ENCODE data around the gene CPLX4. TPM values are rescaled to one million over a fixed set of nuclear protein-coding genes. Genes with fewer than 3 reads are reported as not detected.
"Not testable (repeated sequence)": the region's sequence is repeated elsewhere in the genome, so short reads cannot be mapped to it uniquely, and the experiment has no call there.

Gene CPLX4
- total RNA-seq, 2 donors from 2014 or later = not detected

- intact Hi-C loops (cut with DNase I) = no loop called here
- no peak for DNase-seq (ENCODE audit: low spot score)
Measured at GRCh38 chr18:59272891-59273758, 45.3 kb downstream of the CPLX4 start, which contains the start of gene RAX. TSS of gene RAX (minus strand) at chr18:59273454. CDS start at chr18:59273206, 248 bp downstream.

- intact Hi-C loops (cut with DNase I) = no loop called here
- no peak for DNase-seq (ENCODE audit: low spot score)
Measured at GRCh38 chr18:59272221-59272888, 46.1 kb downstream of the CPLX4 start.

GRCh38 chr18:59271606-59272220 lies 46.7 kb downstream of the CPLX4 start:
- intact Hi-C loops (cut with DNase I) = no loop called here
- DNase-seq (ENCODE audit: low spot score) = no peak

GRCh38 chr18:59270689-59271257 lies 47.7 kb downstream of the CPLX4 start:
- no peak for DNase-seq (ENCODE audit: low spot score)
- intact Hi-C loops (cut with DNase I) = no loop called here

- intact Hi-C loops (cut with DNase I) = no loop called here
- DNase-seq (ENCODE audit: low spot score) = no peak
Measured at GRCh38 chr18:59269563-59270119, 48.8 kb downstream of the CPLX4 start.

- peak; percentile 80 for DNase-seq (ENCODE audit: low spot score)
- intact Hi-C loops (cut with DNase I) = no loop called here
Measured at GRCh38 chr18:59268721-59269562, 49.5 kb downstream of the CPLX4 start.

GRCh38 chr18:59268127-59268720 lies 50.2 kb downstream of the CPLX4 start:
- intact Hi-C loops (cut with DNase I) = no loop called here
- no peak for DNase-seq (ENCODE audit: low spot score)

GRCh38 chr18:59267503-59268126 lies 50.8 kb downstream of the CPLX4 start:
- intact Hi-C loops (cut with DNase I) = no loop called here
- no peak for DNase-seq (ENCODE audit: low spot score)

- intact Hi-C loops (cut with DNase I) = no loop called here
- no peak for DNase-seq (ENCODE audit: low spot score)
Measured at GRCh38 chr18:59266886-59267502, 51.5 kb downstream of the CPLX4 start.

GRCh38 chr18:59266459-59266858 lies 52.0 kb downstream of the CPLX4 start:
- no peak for DNase-seq (ENCODE audit: low spot score)
- intact Hi-C loops (cut with DNase I) = no loop called here

- intact Hi-C loops (cut with DNase I) = no loop called here
- DNase-seq (ENCODE audit: low spot score) = no peak
Measured at GRCh38 chr18:59265974-59266369, 52.5 kb downstream of the CPLX4 start.

- intact Hi-C loops (cut with DNase I) = no loop called here
- DNase-seq (ENCODE audit: low spot score) = no peak
Measured at GRCh38 chr18:59265246-59265973, 53.0 kb downstream of the CPLX4 start.

- intact Hi-C loops (cut with DNase I) = no loop called here
- no peak for DNase-seq (ENCODE audit: low spot score)
Measured at GRCh38 chr18:59264651-59265245, 53.7 kb downstream of the CPLX4 start.

- no peak for DNase-seq (ENCODE audit: low spot score)
- intact Hi-C loops (cut with DNase I) = no loop called here
Measured at GRCh38 chr18:59264121-59264571, 54.3 kb downstream of the CPLX4 start.

GRCh38 chr18:59263661-59264060 lies 54.8 kb downstream of the CPLX4 start:
- intact Hi-C loops (cut with DNase I) = no loop called here

GRCh38 chr18:59262243-59262642 lies 56.2 kb downstream of the CPLX4 start:
- intact Hi-C loops (cut with DNase I); DNase-seq (ENCODE audit: low spot score): not testable (repeated sequence)

More at GRCh38 chr18:59263661-59264060, 54.8 kb downstream of the CPLX4 start:
- DNase-seq (ENCODE audit: low spot score) = no peak

Data from posterior vena cava (tissue), 2 donors.